ENCODE measurements around the gene HIPK4.

The HIPK4 gene

DNA sequence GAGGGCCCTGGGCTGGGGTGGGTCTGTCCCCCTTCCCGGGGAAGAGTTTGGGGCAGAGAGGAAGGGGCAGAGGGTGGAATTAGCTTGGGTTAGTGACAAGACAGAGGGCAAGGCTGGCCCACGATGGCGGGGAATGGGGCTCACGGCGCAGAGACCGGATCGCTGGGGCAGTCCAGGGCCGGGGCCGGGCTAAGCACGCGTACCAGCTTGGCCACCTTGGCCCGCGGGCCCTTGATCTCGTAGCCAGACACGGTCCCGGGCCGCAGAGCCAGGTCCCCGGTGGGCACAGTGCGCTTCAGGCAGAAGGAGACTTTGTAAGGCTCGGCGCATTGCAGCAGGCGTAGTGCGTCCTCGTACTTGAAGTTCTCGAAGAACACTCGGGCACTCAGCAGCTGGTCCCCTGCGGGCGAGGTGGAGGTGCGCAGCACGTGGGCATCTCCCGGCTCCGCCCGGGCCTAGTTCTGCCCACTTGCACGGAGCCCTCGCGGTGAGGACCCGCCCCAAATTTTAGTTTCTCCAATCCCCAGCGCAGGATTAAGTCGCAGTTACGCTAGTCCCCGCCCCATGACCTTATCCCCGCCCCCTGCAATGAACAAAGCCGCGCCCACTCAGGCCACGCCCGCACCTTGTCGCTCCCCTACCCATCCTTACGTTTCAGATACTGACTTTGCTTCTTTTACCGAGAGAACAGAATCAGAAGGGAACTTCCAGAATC, 8.6 kb upstream of the HIPK4 start:
- H2BK5ac ChIP-seq (ENCODE audit: low read length), result no peak overlapping the region
- H3K36me3 ChIP-seq (ENCODE audit: control insufficient read depth, insufficient read depth, low read length), result no peaks in the 10 kb centered on the region
- peak overlapping the region; percentile 67 for H3K56ac ChIP-seq (ENCODE audit: low read length)
- no peak overlapping the region for H2BK15ac ChIP-seq (replicated peaks; ENCODE audit: low read depth)
- H3K4ac ChIP-seq (ENCODE audit: low read depth, low read length), result no peak overlapping the region
- H3K18ac ChIP-seq (ENCODE audit: low read length), result no peak overlapping the region
- H3K79me2 ChIP-seq (ENCODE audit: control insufficient read depth, insufficient read depth, low read length), result no peaks in the 10 kb centered on the region
- no peak overlapping the region for H3K23ac ChIP-seq (ENCODE audit: low read length)
- H3K27me3 ChIP-seq (ENCODE audit: insufficient read depth, low read length, poor library complexity), result no peaks in the 10 kb centered on the region
- H4K8ac ChIP-seq (ENCODE audit: low read depth, low read length), result no peak overlapping the region
- H3K79me1 ChIP-seq (ENCODE audit: low read length), result no peaks in the 10 kb centered on the region
- H3K4me1 ChIP-seq (ENCODE audit: control insufficient read depth, low read depth, low read length), result no peaks in the 10 kb centered on the region
- H2AK5ac ChIP-seq (ENCODE audit: low read length), result no peak overlapping the region
- peak overlapping the region; percentile 11 for H3K4me2 ChIP-seq (ENCODE audit: low read length)
- peak; percentile 89 for DNase-seq
- no peak overlapping the region for H3K27ac ChIP-seq (ENCODE audit: low read depth, low read length)
- WGBS (ENCODE audit: extremely low coverage, insufficient coverage, low lambda C conversion rate), result no CpG with 5 or more reads among the region's 49 CpGs
- H2BK120ac ChIP-seq (ENCODE audit: low read depth, low read length), result no peak overlapping the region
- H4K5ac ChIP-seq (ENCODE audit: low read length), result no peak overlapping the region
- no peak overlapping the region for H3K9ac ChIP-seq (ENCODE audit: low read length)
- H3K4me3 ChIP-seq (ENCODE audit: low read length), result no peak overlapping the region

DNA sequence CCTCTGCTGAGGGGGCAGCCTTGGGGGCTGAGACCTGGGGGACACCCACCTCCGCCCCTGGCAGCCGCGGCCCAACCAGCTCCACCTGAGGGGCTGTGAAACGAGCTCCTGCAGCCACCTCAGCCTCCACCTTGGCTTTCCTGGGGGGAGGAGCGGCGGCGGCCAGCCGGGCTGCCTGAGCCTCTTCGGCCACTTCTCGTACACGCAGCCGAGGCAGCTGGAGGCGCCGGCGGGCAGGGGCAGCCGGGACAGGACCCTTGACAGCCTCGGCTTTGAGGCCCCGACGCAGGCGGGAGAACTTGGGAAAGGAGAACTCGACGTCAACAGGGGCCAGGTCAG, 7.6 kb upstream of the HIPK4 start:
- Histone ChIP-seq H2BK120ac (ENCODE audit: low read depth, low read length) (no peak overlapping the region), H3K23ac (ENCODE audit: low read length) (no peak overlapping the region), H3K4ac (ENCODE audit: low read depth, low read length) (no peak overlapping the region), H3K4me1 (ENCODE audit: control insufficient read depth, low read depth, low read length) (no peaks in the 10 kb centered on the region), H3K9ac (ENCODE audit: low read length) (no peak overlapping the region), H4K8ac (ENCODE audit: low read depth, low read length) (no peak overlapping the region), H3K27ac (ENCODE audit: low read depth, low read length) (no peak overlapping the region), H3K4me3 (ENCODE audit: low read length) (no peak overlapping the region), H3K4me2 (ENCODE audit: low read length) (no peak overlapping the region), H3K27me3 (ENCODE audit: insufficient read depth, low read length, poor library complexity) (no peaks in the 10 kb centered on the region), H3K36me3 (ENCODE audit: control insufficient read depth, insufficient read depth, low read length) (no peaks in the 10 kb centered on the region), H3K79me1 (ENCODE audit: low read length) (no peaks in the 10 kb centered on the region), H3K56ac (ENCODE audit: low read length) (no peak overlapping the region), H3K79me2 (ENCODE audit: control insufficient read depth, insufficient read depth, low read length) (no peaks in the 10 kb centered on the region), H2AK5ac (ENCODE audit: low read length) (no peak overlapping the region), H3K18ac (ENCODE audit: low read length) (no peak overlapping the region), H2BK5ac (ENCODE audit: low read length) (no peak overlapping the region), H4K5ac (ENCODE audit: low read length) (no peak overlapping the region), H2BK15ac (replicated peaks; ENCODE audit: low read depth) (no peak overlapping the region)
- no peak for DNase-seq
- no CpG with 5 or more reads among the region's 22 CpGs for WGBS (ENCODE audit: extremely low coverage, insufficient coverage, low lambda C conversion rate)

GRCh38 chr19:40396886-40397567, 7.0 kb upstream of the HIPK4 start:
- H4K8ac ChIP-seq (ENCODE audit: low read depth, low read length), result no peak overlapping the region
- no peak for DNase-seq
- H3K9ac ChIP-seq (ENCODE audit: low read length), result no peak overlapping the region
- no peaks in the 10 kb centered on the region for H3K4me1 ChIP-seq (ENCODE audit: control insufficient read depth, low read depth, low read length)
- H2BK120ac ChIP-seq (ENCODE audit: low read depth, low read length), result no peak overlapping the region
- no peaks in the 10 kb centered on the region for H3K79me2 ChIP-seq (ENCODE audit: control insufficient read depth, insufficient read depth, low read length)
- H3K4ac ChIP-seq (ENCODE audit: low read depth, low read length), result no peak overlapping the region
- H3K27me3 ChIP-seq (ENCODE audit: insufficient read depth, low read length, poor library complexity), result no peaks in the 10 kb centered on the region
- H4K5ac ChIP-seq (ENCODE audit: low read length), result no peak overlapping the region
- no peak overlapping the region for H3K4me2 ChIP-seq (ENCODE audit: low read length)
- no peak overlapping the region for H2BK15ac ChIP-seq (replicated peaks; ENCODE audit: low read depth)
- H3K36me3 ChIP-seq (ENCODE audit: control insufficient read depth, insufficient read depth, low read length), result no peaks in the 10 kb centered on the region
- no peak overlapping the region for H2AK5ac ChIP-seq (ENCODE audit: low read length)
- H2BK5ac ChIP-seq (ENCODE audit: low read length), result no peak overlapping the region
- no peak overlapping the region for H3K56ac ChIP-seq (ENCODE audit: low read length)
- H3K79me1 ChIP-seq (ENCODE audit: low read length), result no peaks in the 10 kb centered on the region
- H3K4me3 ChIP-seq (ENCODE audit: low read length), result no peak overlapping the region
- no CpG with 5 or more reads among the region's 20 CpGs for WGBS (ENCODE audit: extremely low coverage, insufficient coverage, low lambda C conversion rate)
- no peak overlapping the region for H3K23ac ChIP-seq (ENCODE audit: low read length)
- H3K27ac ChIP-seq (ENCODE audit: low read depth, low read length), result no peak overlapping the region
- H3K18ac ChIP-seq (ENCODE audit: low read length), result no peak overlapping the region

DNA sequence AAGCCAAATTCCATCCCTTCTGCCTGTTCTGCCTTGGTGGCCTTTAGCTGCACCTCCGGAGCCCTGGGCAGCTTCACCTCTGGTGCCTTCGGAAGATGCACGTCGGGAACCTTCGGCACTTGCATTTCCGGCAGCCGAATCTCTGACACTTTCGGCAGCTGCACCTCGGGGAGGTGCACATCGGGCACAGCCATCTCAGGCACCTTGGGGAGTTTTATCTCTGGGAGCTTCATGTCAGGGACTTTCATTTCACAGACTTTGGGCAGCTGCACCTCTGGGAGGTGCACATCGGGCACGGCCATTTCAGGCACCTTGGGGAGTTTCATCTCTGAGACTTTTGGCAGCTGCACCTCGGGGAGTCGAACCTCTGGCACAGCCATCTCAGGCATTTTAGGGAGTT, 6.0 kb upstream of the HIPK4 start:
- Histone ChIP-seq H3K27me3 (ENCODE audit: insufficient read depth, low read length, poor library complexity) (no peaks in the 10 kb centered on the region), H3K23ac (ENCODE audit: low read length) (no peak overlapping the region), H3K36me3 (ENCODE audit: control insufficient read depth, insufficient read depth, low read length) (no peaks in the 10 kb centered on the region), H3K4ac (ENCODE audit: low read depth, low read length) (no peak overlapping the region), H2AK5ac (ENCODE audit: low read length) (no peak overlapping the region), H3K4me2 (ENCODE audit: low read length) (no peak overlapping the region), H2BK15ac (replicated peaks; ENCODE audit: low read depth) (no peak overlapping the region), H3K18ac (ENCODE audit: low read length) (no peak overlapping the region), H3K79me2 (ENCODE audit: control insufficient read depth, insufficient read depth, low read length) (no peaks in the 10 kb centered on the region), H3K4me1 (ENCODE audit: control insufficient read depth, low read depth, low read length) (no peaks in the 10 kb centered on the region), H3K79me1 (ENCODE audit: low read length) (no peaks in the 10 kb centered on the region), H3K4me3 (ENCODE audit: low read length) (no peak overlapping the region), H2BK5ac (ENCODE audit: low read length) (no peak overlapping the region), H2BK120ac (ENCODE audit: low read depth, low read length) (no peak overlapping the region), H3K27ac (ENCODE audit: low read depth, low read length) (no peak overlapping the region), H3K9ac (ENCODE audit: low read length) (no peak overlapping the region), H4K8ac (ENCODE audit: low read depth, low read length) (no peak overlapping the region), H3K56ac (ENCODE audit: low read length) (no peak overlapping the region), H4K5ac (ENCODE audit: low read length) (no peak overlapping the region)
- no peak for DNase-seq
- WGBS (ENCODE audit: extremely low coverage, insufficient coverage, low lambda C conversion rate), result no CpG with 5 or more reads among the region's 14 CpGs

- DNase-seq, result no peak
- no peak overlapping the region for H3K56ac ChIP-seq (ENCODE audit: low read length)
- no CpG with 5 or more reads among the region's 13 CpGs for WGBS (ENCODE audit: extremely low coverage, insufficient coverage, low lambda C conversion rate)
These were observed 4.8 kb upstream of the HIPK4 start for GRCh38 chr19:40394816-40395210.

More at GRCh38 chr19:40394816-40395210, 4.8 kb upstream of the HIPK4 start:
- H3K79me2 ChIP-seq (ENCODE audit: control insufficient read depth, insufficient read depth, low read length), result no peaks in the 10 kb centered on the region
- no peak overlapping the region for H3K4me3 ChIP-seq (ENCODE audit: low read length)
- no peak overlapping the region for H3K9ac ChIP-seq (ENCODE audit: low read length)
- no peak overlapping the region for H2BK5ac ChIP-seq (ENCODE audit: low read length)
- no peaks in the 10 kb centered on the region for H3K79me1 ChIP-seq (ENCODE audit: low read length)
- H3K18ac ChIP-seq (ENCODE audit: low read length), result no peak overlapping the region
- no peak overlapping the region for H4K8ac ChIP-seq (ENCODE audit: low read depth, low read length)
- H3K36me3 ChIP-seq (ENCODE audit: control insufficient read depth, insufficient read depth, low read length), result no peaks in the 10 kb centered on the region
- H3K4ac ChIP-seq (ENCODE audit: low read depth, low read length), result no peak overlapping the region
- no peaks in the 10 kb centered on the region for H3K27me3 ChIP-seq (ENCODE audit: insufficient read depth, low read length, poor library complexity)
- H3K4me1 ChIP-seq (ENCODE audit: control insufficient read depth, low read depth, low read length), result no peaks in the 10 kb centered on the region
- no peak overlapping the region for H2BK120ac ChIP-seq (ENCODE audit: low read depth, low read length)
- no peak overlapping the region for H3K4me2 ChIP-seq (ENCODE audit: low read length)
- no peak overlapping the region for H4K5ac ChIP-seq (ENCODE audit: low read length)
- H3K27ac ChIP-seq (ENCODE audit: low read depth, low read length), result no peak overlapping the region
- no peak overlapping the region for H2AK5ac ChIP-seq (ENCODE audit: low read length)
- no peak overlapping the region for H2BK15ac ChIP-seq (replicated peaks; ENCODE audit: low read depth)
- H3K23ac ChIP-seq (ENCODE audit: low read length), result no peak overlapping the region
